B cell (primary cell): ENCODE measurements around the gene CCDC175.

Experiments used
- CTCF ChIP-seq: fragments of 200-600 bp; IDR thresholded peaks from one replicate; pipeline ENCODE4 v1.8.0; 2022; ENCODE audit warnings: antibody characterized with exemption, mild to moderate bottlenecking
- EZH2 ChIP-seq: IDR thresholded peaks from 2 replicates; pipeline ENCODE4 v1.6.1; 2012; ENCODE audit warnings: borderline replicate concordance, low read depth, mild to moderate bottlenecking, moderate library complexity, low read length; ENCODE audit not compliant: insufficient read depth, poor library complexity, severe bottlenecking

- TF ChIP-seq CTCF (no peak), EZH2 (no peak)
Measured at GRCh38 chr14:59482541-59483331, 93.9 kb downstream of the CCDC175 start.
